ENCODE measurements around the gene KCNAB3. TPM values are rescaled to one million over a fixed set of nuclear protein-coding genes. Genes with fewer than 3 reads are reported as not detected.
A peak's percentile ranks its signal among the peaks of the same experiment; 100 is the strongest.

KCNAB3 gene
- total RNA-seq, 2 donors from 2014 or later: 5.4 to 10.9 TPM

GRCh38 chr17:7916385-7916682, 13.3 kb downstream of the KCNAB3 start:
- H3K36me3 Mint-ChIP-seq: peaks cover 12 to 18% of the 10 kb centered on the region in 2 donors
- H3K27ac Mint-ChIP-seq: peak overlapping the region; percentile 88 to 91
- no peak for DNase-seq (ENCODE audit: low spot score in 2 of 2)
- H3K9me3 Mint-ChIP-seq: no peaks in the 10 kb centered on the region
- ATAC-seq: no peak

DNA sequence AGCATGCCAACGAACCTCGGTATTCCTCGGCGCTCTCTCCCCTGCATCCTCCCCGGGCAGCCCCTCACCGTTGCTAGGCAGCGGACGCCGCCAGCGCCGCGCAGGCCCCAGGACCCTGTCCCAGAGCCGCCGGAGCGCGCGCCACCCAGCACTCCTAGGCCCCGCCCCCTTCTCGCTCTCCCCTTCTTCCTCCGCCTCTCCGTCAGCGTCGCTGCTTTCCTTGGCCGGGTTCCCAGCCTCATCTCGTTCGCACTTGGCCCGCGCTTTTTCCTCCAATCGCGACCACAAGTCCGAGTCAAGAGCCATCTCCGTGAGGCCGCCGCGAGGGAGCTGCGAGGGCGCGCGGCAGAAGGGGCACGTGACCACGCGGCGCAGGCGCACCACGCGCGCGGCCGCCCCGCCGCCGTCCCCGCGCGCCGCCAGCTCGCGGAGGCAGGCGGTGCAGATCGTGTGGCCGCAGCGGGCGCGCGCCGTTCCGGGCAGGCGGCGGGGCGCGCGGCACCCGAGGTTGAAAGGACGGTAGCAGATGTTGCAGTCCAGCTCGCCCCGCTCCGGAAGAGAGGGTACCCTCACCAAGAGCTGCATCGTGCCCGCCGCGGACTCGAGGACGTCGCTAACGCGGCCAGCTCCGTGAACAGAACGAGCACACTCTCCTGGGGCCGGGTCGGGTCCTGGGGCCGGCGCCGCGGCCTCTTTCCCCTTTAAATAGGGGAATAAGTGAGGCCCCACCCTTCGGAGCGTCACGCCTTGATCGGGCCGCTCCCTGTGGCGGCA, 13.9 kb downstream of the KCNAB3 start, which contains the start of gene RNF227:
TSS of gene RNF227 (minus strand) at position 679 of the 774 bp plus-strand sequence. CDS start at position 585, 94 bp downstream.
- DNase-seq (ENCODE audit: low spot score in 2 of 2): peak; percentile 85 to 92
- H3K27ac Mint-ChIP-seq: peak within 1 kb of the TSS; percentile 88 to 91
- ATAC-seq: peak; percentile 84 to 85
- peaks cover 12 to 18% of the 10 kb centered on the region in 2 donors for H3K36me3 Mint-ChIP-seq
- H3K9me3 Mint-ChIP-seq: no peaks in the 10 kb centered on the region

DNA sequence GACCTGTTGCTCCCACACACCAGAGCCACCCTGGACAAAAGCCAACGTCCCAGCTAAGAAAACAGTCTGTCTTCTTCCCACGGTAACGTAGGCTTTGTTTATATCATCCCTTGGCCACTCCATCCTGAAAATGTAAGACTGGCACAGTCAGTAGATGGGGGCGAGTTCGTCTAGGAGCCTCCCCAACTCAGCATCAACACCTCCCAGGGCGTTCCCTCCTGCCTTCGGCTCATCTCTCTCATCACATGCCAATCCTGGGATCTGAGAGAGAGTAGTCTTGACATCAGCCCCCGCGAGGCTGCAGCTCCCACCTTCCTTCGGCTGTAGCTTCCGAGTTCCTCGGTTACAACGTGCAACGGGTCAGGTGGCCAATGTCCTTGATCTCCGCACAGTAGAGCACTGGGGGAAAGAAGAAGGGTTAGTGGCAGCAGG, 14.5 kb downstream of the KCNAB3 start:
- peak in 1 of 2 donors; percentile 10 for ATAC-seq
- no peaks in the 10 kb centered on the region for H3K9me3 Mint-ChIP-seq
- peak overlapping the region; percentile 69 to 91 for H3K27ac Mint-ChIP-seq
- DNase-seq (ENCODE audit: low spot score in 2 of 2): no peak
- peaks cover 12 to 18% of the 10 kb centered on the region in 2 donors for H3K36me3 Mint-ChIP-seq

DNA sequence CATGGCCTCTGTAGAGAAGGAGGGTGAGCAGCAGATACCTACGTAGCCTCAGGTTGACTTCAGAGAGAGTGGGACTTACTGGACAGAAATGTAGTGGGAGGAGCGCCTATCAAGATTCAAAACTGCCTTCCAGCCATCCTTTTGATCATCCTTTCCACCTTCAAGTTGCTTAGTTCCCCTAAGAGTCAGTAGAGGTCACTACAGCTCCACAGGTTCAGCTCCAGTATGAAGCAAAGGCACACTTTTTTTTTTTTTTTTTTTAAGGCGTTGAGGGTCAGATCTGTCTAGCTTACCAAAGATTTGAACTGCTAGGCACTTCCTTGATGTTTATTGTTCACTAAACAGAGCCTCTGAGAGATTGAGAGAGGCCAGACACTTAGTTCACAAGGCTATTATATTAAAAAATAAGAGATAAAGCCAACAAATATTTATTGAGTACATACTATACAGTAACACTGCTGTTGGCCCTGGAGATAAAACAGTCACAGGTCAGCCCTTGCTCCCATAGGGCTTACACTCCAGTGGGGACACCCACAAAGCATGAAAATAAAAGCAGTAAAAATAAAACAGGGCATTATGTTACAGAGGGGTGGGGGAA, 16.6 kb downstream of the KCNAB3 start:
- ATAC-seq: peak; percentile 24 to 49
- Mint-ChIP-seq H3K36me3 (peaks cover 12 to 18% of the 10 kb centered on the region in 2 donors), H3K27ac (peak overlapping the region; percentile 36 to 67), H3K9me3 (no peaks in the 10 kb centered on the region)
- DNase-seq (ENCODE audit: low spot score in 2 of 2): peak in 1 of 2 donors; percentile 31

- Mint-ChIP-seq H3K36me3 (peaks cover 8 to 12% of the 10 kb centered on the region in 2 donors), H3K9me3 (no peaks in the 10 kb centered on the region), H3K27ac (peak overlapping the region; percentile 63 to 72)
- ATAC-seq: no peak
- no peak for DNase-seq (ENCODE audit: low spot score in 2 of 2)
Measured at GRCh38 chr17:7911116-7911515, 18.5 kb downstream of the KCNAB3 start.

DNA sequence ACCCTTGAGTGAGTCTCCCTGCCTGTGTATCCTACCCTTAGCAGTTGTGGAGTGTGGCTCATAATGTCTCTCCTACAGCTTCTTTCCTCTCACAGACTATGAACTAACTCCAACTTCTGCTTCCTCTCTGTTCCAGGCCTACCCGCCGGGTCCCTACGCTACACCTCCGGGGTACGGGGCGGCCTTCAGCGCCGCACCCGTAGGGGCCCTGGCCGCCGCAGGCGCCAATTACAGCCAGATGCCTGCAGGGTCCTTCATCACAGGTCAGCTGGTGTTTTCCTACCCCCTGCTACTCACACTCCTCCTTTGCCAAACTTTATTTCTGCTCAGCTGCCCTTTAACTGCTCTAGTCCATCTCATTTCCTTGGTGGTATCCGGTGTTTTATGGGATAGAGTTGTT, 18.9 kb downstream of the KCNAB3 start:
- Mint-ChIP-seq H3K9me3 (no peaks in the 10 kb centered on the region), H3K36me3 (peaks cover 8 to 12% of the 10 kb centered on the region in 2 donors), H3K27ac (peak overlapping the region in 1 of 2 donors; percentile 72)
- ATAC-seq: no peak
- no peak for DNase-seq (ENCODE audit: low spot score in 2 of 2)

DNA sequence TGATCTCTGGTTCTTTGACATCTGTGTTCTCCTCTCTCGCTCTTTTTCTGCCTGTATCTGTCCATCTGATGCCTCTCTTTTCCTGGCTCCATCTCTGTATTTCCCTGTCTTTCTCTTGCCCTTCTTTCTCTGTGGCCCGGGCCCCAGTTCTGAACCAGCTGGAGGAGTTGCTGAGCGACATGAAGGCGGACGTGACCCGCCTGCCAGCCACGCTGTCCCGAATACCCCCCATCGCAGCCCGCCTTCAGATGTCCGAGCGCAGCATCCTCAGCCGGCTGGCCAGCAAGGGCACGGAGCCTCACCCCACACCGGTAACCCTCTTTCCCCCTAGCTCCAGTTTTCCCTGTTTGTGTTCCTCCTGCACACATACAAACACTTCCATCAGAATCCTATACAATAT, 19.4 kb downstream of the KCNAB3 start:
- H3K27ac Mint-ChIP-seq: peak overlapping the region; percentile 50 to 72
- no peak for DNase-seq (ENCODE audit: low spot score in 2 of 2)
- no peak for ATAC-seq
- peaks cover 8% of the 10 kb centered on the region in 2 donors for H3K36me3 Mint-ChIP-seq
- no peaks in the 10 kb centered on the region for H3K9me3 Mint-ChIP-seq

DNA sequence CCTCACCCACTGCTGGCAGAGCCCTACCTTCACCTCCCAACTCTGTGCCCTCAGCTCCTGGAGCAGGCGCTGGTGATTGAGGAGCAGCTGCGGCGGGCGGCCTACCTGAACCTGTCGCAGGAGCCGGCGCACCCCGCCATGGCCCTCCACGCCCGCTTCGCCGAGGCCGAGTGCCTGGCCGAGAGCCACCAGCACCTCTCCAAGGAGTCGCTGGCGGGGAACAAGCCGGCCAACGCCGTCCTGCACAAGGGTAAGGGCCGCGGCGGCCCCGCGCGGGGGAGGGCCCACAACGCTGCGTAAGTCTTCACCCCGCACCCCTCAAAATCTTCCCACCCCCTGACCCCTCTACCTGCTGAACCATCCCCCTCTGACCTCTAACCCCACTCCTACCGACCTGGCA, 20.6 kb downstream of the KCNAB3 start:
- ATAC-seq (no peak), DNase-seq (ENCODE audit: low spot score in 2 of 2) (no peak)
- Mint-ChIP-seq H3K9me3 (no peaks in the 10 kb centered on the region), H3K27ac (peak overlapping the region in 1 of 2 donors; percentile 72), H3K36me3 (peaks cover 6 to 8% of the 10 kb centered on the region in 2 donors)

DNA sequence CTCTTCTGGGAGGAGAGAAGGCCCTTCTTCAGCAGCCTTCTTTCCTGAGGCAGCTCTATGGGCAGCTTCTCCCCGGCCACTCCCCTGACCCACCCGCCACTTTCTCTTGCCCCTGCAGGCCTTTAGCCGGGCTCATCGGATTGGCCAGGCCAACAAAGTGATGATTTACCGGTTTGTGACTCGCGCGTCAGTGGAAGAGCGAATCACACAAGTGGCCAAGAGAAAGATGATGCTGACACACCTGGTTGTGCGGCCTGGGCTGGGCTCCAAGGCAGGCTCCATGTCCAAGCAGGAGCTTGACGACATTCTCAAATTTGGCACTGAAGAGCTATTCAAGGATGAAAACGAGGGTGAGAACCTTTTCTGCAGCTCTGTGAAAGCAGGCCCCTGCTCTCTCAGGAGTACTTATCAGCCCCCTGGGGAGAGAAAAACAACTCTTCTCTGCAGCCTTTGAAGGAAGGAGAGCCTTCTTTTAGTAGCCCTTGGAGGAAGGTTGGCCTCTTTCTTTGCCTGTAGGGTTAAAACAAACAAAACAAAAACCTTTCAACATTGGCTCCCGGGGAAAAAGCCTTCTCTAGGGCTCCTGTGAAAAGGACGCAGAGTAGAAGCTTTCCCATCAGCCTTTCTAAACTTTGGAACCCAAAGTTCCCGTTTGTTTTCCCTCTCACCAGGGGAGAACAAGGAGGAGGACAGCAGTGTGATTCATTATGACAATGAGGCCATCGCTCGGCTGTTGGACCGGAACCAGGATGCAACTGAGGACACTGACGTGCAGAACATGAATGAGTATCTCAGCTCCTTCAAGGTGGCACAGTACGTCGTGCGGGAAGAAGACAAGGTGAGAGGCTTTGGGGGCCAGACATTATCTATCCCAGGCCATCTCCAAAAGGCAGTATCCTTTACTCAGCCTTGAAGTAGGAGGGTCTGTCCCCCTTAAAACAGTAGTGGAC, 26.2 kb downstream of the KCNAB3 start:
- peaks cover 16 to 39% of the 10 kb centered on the region in 2 donors for H3K36me3 Mint-ChIP-seq
- H3K27ac Mint-ChIP-seq: peak overlapping the region; percentile 62
- no peaks in the 10 kb centered on the region for H3K9me3 Mint-ChIP-seq
- ATAC-seq (no peak), DNase-seq (ENCODE audit: low spot score in 2 of 2) (no peak)

DNA sequence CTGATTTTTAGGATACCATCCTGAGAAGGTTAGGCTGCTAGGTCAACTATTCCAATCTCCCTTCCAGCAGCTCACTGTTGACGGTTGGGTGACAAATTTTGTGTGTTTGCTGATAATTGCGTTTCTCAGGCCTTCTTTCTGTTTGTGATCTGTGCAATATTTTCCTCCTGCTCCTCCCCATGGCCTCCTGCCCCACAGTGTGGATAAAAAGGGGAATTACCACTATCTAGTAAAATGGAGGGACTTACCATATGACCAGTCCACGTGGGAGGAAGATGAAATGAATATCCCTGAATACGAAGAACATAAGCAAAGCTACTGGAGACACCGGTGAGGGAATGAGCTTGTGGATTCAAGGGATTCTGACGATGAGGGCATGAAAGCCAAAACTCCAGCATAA, 31.9 kb downstream of the KCNAB3 start:
- H3K36me3 Mint-ChIP-seq: peaks cover 22 to 60% of the 10 kb centered on the region in 2 donors
- DNase-seq (ENCODE audit: low spot score in 2 of 2) (peak in 1 of 2 donors; percentile 51), ATAC-seq (peak in 1 of 2 donors; percentile 75)
- no peaks in the 10 kb centered on the region for H3K9me3 Mint-ChIP-seq
- peak overlapping the region; percentile 25 to 75 for H3K27ac Mint-ChIP-seq

DNA sequence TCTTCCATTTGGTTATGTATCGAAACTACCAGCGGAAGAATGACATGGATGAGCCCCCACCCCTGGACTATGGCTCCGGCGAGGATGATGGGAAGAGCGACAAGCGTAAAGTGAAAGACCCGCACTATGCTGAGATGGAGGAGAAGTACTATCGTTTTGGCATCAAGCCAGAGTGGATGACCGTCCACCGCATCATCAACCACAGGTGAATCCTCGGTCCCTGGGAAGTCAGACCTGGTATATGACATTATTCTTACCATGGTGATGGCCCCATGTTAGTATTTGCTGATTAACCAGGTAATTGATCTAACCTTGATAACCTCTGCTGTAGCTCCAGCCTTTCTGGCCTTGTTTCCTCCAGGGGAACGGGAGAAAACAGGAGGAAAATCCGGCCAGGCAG, 32.6 kb downstream of the KCNAB3 start:
- peaks cover 22 to 55% of the 10 kb centered on the region in 2 donors for H3K36me3 Mint-ChIP-seq

GRCh38 chr17:7894866-7895265, 34.8 kb downstream of the KCNAB3 start:
- H3K36me3 Mint-ChIP-seq: peaks cover 20 to 47% of the 10 kb centered on the region in 2 donors
- ATAC-seq (no peak), DNase-seq (ENCODE audit: low spot score in 2 of 2) (peak in 1 of 2 donors; percentile 45)
- peak overlapping the region; percentile 69 to 70 for H3K27ac Mint-ChIP-seq
- no peaks in the 10 kb centered on the region for H3K9me3 Mint-ChIP-seq

More for the DNA sequence above, 32.6 kb downstream of the KCNAB3 start:
- peak in 1 of 2 donors; percentile 53 for ATAC-seq
- DNase-seq (ENCODE audit: low spot score in 2 of 2): peak in 1 of 2 donors; percentile 48
- Mint-ChIP-seq H3K27ac (peak overlapping the region; percentile 37 to 75), H3K9me3 (no peaks in the 10 kb centered on the region)

DNA sequence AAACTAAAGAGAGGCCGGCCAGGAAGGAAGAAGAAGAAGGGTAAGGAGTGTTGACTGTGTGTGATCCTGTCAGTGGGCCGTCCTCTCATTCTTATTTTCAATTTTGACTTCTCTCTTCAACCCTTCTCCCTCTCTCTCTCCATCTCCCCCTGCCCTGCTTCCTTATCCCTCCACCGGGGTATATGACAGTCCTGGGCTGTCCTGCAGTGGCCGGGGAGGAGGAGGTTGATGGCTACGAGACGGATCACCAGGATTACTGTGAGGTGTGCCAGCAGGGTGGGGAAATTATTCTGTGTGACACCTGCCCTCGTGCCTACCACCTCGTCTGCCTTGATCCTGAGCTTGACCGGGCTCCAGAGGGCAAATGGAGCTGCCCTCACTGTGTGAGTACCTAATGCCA, 35.4 kb downstream of the KCNAB3 start:
- H3K9me3 Mint-ChIP-seq: no peaks in the 10 kb centered on the region
- peak overlapping the region; percentile 69 to 70 for H3K27ac Mint-ChIP-seq
- ATAC-seq (no peak), DNase-seq (ENCODE audit: low spot score in 2 of 2) (peak in 1 of 2 donors; percentile 16)
- peaks cover 15 to 44% of the 10 kb centered on the region in 2 donors for H3K36me3 Mint-ChIP-seq

GRCh38 chr17:7893187-7893880, 36.3 kb downstream of the KCNAB3 start:
- Mint-ChIP-seq H3K36me3 (peaks cover 15 to 43% of the 10 kb centered on the region in 2 donors), H3K9me3 (no peaks in the 10 kb centered on the region), H3K27ac (peak overlapping the region; percentile 69 to 72)
- peak in 1 of 2 donors; percentile 33 for DNase-seq (ENCODE audit: low spot score in 2 of 2)
- ATAC-seq: no peak

GRCh38 chr17:7889166-7889955, 40.3 kb downstream of the KCNAB3 start:
- Mint-ChIP-seq H3K36me3 (peaks cover 0 to 27% of the 10 kb centered on the region in 2 donors), H3K9me3 (no peaks in the 10 kb centered on the region), H3K27ac (peak overlapping the region in 1 of 2 donors; percentile 65)
- no peak for ATAC-seq
- peak; percentile 53 to 64 for DNase-seq (ENCODE audit: low spot score in 2 of 2)

Measured in activated naive CD4-positive, alpha-beta T cell treated with anti-CD3 and anti-CD28 coated beads, Interleukin-2, amount 50 U/mL, for 72 hours (primary cell).